GM04503 (cell line): ENCODE measurements around the gene RTF2.

Experiments used
- DNase-seq: peaks from one replicate; pipeline ENCODE4 v3.0.0-alpha.2; 2012; ENCODE audit warnings: low read depth

Gene RTF2, protein sequence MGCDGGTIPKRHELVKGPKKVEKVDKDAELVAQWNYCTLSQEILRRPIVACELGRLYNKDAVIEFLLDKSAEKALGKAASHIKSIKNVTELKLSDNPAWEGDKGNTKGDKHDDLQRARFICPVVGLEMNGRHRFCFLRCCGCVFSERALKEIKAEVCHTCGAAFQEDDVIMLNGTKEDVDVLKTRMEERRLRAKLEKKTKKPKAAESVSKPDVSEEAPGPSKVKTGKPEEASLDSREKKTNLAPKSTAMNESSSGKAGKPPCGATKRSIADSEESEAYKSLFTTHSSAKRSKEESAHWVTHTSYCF

DNA sequence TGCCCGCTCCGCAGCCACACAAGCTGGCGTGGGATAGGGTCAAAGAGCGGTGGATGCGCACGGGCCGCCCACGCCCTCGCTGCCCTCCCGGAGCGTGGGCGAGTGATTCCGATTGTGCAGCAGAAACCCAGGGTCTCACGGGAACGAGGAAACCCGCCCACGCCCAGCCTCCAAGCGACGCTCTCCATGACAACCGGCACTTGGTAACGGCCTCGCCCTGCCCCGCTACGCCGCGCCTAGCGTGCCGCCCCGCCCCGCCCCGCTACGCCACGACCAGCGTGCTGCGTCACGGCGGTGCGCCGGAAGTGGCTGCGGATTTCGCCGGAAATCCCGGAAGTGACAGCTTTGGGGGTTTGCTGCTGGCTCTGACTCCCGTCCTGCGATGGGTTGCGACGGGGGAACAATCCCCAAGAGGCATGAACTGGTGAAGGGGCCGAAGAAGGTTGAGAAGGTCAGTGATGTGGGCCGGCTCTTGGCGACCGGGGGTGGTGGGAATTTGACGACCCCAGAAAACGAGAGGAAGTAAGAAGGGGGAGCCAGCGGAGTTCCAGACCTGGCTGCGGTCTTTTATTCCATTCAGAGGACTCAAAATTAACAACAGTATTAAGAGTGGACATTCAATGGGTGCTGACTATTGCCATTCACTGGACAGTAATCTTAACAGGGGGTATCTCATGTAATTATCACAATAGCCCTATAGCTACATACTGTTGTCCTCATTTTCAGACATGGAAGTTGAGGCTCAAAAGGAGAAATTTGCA lies at the start of gene RTF2:
TSS of gene RTF2 (plus strand) at position 312 of the 761 bp plus-strand sequence. CDS start at position 383, 71 bp downstream.
- peak; percentile 80 for DNase-seq

DNA sequence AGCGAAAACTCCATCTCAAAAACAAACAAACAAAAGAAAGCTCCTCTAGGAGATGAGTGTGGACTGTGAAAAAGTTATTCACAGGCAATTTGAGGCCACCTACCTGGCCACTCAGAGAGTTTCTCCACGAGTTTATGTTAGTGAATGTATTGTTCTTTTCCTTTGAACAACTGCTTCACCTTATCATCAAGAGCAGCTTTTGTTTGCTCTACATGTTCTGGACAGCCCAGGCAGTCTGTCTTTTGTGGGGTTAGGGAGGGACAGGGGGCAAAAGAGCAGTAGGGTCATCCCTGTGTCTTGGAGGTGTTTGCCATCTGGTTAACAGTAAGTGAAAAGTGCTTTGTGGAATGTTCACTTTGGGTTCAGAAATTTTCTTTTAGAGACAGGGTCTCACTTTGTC lies 48.4 kb upstream of the RTF2 start:
- no peak for DNase-seq

DNA sequence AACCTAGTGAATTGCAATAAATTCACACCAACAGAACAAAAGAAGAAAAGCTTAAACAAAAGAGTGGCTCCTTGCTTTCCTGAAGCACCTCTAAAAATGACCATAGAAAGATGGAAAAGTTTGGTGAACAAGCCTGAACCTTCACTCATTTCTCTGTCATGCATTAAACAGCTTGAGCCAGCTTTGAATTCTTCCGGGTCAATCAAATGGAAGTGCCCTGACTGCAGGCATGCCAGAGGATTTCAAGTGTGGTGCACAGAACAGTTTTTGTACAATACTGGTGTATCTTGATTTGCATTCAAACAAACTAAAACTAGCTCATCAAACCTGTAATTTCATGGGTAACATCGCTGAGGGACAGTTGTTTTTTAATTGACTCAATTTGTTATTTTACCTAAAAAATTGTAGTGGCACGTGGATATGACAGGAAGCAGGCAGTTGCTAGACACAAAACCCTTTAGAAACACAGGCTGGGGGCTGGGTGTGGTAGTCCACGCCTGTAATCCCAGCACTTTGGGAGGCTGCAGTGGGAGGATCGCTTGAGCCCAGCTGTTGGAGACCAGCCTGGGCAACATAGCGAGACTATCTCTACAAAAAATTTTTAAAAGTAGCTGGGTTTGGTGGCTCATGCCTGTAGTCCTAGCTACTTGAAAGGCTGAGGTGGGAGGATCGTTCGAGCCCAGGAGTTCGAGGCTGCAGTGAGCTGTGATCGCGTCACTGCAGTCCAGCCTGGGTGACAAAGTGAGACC lies 47.3 kb upstream of the RTF2 start:
- no peak for DNase-seq

DNA sequence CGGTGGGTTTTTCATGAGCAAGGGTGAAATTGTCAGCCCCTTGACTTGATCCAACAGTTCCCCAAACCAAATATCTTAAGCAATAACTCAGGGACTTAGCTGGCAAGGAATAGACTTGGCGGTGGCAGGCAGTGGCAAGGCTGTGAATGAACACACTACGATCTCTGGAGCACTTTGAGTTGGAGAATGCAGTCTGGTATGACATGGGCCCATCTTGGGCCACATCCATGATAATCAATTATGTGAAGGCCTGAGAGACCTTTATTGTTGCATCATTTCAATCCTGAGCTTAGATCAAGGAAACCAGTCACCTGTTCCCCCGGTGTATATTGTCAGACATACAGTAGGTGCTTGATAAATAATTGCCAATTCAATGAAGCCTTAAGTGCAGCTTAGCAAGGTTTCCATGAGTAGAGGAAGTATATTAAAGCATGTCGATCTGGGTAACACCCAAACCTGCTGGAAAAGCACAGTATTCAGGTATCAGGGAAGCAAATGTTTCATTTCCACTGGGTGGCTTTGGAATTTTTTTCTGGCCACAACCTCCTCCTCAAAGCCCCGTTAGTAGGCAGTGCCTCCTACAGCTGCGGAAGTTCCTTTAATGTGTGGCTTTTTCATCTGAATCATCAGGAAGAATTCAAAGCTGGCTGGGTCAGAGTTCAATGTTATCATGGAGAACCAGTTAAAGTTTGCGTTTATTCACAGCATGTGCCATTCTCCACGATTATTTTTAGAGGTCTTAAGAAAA lies 46.2 kb upstream of the RTF2 start:
- DNase-seq: no peak

DNA sequence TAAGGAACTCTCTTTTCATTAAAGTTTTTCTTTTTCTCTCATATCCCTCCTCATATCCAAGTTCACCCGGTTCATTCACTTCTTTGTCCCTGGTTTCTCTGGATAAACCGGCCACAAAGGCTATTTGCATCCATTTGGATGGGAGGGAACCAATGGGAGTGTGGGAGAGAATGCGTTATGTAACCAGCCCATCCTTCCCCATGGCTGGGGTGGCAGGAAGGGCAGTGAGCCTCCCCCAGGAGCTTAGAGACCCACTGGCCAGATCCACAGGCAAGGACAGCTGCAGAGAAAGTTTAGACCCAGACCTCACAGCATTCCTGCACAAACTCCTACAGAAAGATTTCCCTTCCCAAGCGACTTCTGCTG lies 45.6 kb upstream of the RTF2 start:
- DNase-seq: no peak

DNA sequence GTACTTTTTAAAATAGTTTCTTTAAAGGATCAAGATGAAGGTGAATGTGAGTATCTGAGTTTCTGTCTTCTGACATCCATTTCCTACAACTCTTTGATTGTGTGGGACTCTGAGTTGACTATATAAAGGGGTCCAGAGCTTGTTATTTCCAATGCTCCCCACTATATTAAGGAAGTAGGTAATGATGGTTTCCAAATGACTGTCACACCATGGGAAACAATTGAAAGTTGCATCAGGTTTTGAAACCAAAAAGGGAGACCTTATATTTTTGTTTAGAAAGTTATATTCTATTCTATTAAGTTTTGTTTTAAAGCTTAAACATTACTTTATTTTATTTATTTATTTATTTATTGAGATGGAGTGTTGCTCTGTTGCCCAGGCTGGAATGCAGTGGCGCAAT lies 45.2 kb upstream of the RTF2 start:
- DNase-seq: no peak

DNA sequence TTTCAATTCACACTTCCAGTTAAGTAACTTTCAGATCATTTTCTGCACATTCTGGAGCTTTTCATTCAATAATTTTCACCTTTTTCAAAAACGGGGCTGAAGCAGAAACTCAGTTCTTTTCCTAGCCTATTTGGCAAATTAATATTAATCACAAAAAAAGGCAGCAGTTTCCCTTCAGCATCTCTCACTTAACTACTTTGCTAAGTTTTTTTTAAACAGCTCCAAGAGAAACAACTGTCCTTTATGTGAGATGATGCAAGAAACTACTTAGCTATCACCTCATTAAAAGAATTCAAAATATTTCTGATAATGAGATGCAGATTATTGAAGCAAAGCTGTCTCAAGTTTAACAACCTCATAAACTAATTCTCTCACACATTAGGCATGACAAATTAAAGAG lies 44.5 kb upstream of the RTF2 start:
- DNase-seq: no peak

DNA sequence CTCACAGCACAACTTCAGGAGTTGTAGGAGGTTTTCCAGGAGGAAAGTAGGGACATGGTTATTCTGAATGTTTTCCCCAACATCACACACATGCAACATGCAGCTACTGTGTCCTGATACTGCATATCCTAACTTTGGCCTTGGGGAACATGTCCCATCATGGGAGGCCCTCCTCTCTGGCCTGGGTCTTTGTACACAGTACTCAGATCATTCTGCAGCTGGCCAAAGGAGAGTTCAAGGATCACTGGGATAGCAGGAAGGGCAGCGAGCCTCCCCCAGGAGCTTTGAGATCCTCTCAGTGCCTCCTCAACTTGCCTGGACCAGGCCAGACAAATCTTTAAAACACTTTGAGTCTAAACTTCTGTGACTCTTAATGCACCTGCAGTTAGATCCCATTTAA lies 43.5 kb upstream of the RTF2 start:
- DNase-seq: no peak

DNA sequence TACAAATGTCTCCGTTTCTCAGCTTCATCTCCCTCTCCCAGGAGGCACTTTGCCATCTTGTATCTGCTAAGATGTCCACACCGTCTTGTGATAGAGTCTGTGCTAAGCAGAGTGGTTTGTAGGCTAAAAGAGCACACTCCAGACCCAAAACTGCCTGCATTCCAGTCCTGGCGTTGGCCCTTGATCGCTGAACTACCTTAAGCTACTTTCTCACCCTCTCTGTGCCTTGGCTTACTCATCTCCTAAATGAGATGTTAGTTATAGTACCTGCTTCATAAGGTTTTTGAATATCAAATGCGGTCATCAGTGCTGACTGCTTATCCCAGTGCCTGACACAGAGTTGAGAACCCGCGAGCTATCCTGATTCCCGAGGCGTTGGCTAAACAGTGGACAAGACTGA lies 42.4 kb upstream of the RTF2 start:
- no peak for DNase-seq

DNA sequence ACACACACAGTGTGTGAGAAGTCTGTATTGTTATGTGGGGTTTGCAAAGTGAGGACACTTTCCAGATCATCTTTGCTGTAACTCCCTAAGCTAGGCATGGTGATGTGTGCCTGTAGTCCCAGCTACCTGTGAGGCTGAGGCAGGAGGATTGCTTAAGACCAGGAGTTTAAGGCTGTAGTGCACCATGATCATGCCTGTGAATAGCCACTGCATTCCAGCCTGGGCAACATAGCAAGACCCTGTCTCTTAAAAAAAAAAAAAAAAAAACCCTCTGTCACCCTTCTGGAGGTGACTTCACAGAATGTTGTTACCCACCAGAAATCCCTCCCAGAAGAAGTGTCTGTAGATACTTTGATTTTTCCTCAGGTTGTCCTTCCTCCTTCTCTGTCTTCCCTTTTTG lies 41.5 kb upstream of the RTF2 start:
- DNase-seq: no peak

DNA sequence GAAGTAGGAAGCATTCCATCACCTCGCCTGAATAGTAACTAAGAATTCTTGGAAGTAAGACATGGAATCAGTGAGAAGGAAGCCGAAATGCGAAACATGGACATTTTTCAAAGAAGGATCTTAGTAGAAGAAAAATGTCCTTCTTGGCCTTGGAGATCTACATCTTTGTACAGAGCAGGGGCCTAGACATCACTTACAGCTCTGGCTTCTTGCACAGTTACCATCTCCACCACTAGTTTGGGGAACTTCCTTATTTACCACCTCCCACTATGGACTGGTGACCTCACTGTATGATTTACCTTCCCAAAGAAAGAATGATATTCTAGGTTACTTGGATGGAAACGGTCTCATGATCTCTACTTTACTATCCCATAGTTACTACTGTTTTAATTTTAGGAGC lies 40.6 kb upstream of the RTF2 start:
- DNase-seq: no peak

DNA sequence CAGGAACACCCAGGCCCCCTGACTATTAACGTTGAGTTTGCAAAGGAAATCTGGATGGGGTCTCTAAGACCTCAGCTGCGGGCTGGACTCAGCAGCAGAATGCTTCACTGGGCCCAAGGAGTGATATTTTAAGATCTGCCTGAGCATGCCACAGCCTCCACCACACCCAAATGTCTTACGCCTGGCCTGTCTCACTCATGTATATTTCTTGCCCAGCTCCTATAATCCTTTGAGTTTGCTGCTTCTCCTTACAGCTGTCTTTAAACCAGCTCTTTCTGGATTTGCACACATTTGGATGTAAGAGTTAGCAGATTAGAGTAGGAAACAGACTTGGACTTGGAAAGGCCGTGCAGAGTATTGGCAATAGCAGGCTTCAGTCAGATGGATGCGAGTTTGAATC lies 40.0 kb upstream of the RTF2 start:
- DNase-seq: no peak

DNA sequence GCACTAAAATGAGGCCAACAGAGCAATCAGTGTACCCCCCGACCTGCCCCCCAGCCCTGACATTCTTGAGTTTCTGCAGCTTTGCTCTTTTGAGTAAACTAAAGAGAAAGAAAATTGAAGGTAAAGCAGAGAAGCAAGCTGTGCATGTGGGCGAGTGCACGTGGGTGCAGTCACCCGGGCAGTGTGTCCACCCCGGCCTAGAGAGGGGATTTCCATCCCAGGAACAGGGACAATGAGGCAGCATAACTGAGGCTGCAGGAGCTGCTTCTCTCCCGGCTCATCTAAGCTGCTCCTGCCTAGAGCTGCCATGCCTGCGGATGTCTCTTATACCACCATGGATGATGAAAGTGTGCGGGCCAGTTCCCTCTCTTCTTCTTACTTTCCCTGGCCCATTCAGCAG lies 39.5 kb upstream of the RTF2 start:
- no peak for DNase-seq

DNA sequence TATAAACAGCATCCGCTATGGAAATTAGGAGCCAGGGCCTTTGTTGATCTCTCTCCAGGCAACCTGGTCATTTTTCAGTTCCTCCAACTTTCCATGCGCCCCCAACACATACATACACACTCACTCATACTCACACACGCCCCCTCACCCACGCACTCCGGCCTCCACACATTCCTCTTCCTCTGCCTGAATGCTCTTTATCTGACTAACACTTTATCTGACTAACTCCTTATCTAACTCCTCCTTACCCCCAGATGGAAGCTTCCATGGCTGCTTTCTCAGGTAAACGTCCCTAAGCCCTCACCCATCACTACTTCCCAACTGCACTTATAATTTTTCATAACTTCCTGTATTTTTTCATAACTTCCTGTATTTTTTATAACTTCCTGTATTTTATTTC lies 38.9 kb upstream of the RTF2 start:
- peak; percentile 59 for DNase-seq

DNA sequence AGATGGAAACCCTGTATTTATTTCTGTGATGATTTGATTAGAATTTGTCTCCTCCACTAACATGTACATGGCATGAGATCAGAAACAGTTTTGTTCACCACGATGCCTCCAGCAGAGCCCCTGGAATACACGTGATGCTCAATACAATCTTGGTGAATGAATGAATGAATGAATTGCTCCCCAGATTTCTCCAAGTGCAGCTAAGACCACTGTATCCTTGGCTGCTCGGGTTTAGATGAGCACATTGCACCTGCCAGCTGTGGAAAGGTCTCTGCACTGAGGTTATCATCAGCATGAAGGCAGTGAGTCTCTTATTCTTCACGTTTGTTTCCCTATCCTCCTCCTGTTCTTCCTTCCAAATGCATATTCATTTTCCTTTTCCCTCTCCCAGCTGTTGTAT lies 38.5 kb upstream of the RTF2 start:
- no peak for DNase-seq

DNA sequence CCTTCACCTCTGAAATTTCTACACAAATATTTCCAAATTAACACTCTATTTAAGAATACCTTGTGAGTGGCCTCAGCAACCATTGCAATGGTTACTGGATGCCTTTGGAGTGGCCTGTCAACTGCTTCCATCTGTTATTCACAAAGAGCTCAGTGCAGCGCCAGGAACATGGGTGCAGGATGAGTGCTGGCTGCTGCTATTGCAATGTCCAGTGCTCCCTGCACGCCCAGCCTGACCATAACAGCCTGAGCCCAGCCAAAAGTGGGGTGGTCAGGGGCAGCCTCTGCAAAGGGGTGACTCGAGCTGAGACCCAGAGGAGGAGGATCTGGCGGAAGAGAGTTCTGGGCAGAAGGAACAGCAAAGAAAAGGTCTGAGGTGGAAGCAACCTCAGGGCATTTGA lies 38.0 kb upstream of the RTF2 start:
- DNase-seq: no peak

DNA sequence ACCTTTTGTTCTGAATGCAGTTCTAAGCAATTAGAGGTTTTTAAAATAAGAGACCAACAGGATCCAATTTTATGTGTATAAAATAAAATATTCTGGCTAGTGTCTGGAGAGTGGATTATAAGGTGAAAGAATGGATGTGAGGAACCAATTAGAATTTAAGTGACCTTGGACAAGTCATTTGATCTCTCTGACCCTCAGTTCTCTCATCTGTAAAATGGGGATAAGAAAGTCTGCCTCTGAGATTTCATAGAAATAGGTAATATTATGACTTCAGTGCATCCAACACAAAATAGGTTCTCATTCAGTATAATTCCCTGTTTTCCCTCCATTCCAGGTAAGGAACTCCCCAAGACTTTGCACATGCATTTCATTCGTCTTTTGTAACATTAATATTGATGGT lies 37.5 kb upstream of the RTF2 start:
- no peak for DNase-seq

DNA sequence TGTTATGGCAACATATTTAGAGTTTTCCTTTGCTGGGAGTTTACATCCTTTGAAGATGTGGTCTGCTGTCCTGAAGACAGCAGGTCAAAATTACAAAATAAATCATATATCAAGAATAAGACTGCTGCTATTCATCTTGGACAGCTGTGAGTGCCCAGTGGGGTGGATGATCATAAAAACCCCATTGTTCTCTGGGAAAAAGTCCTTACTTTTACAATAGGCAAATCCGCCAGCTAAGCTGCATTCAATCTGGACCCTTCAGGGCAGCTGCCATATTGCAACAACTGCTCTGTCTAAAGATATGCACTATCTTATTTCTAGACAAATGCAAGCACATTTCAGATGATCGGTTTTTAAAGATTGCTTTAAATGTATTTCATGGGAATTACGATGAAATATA lies 37.0 kb upstream of the RTF2 start:
- no peak for DNase-seq

DNA sequence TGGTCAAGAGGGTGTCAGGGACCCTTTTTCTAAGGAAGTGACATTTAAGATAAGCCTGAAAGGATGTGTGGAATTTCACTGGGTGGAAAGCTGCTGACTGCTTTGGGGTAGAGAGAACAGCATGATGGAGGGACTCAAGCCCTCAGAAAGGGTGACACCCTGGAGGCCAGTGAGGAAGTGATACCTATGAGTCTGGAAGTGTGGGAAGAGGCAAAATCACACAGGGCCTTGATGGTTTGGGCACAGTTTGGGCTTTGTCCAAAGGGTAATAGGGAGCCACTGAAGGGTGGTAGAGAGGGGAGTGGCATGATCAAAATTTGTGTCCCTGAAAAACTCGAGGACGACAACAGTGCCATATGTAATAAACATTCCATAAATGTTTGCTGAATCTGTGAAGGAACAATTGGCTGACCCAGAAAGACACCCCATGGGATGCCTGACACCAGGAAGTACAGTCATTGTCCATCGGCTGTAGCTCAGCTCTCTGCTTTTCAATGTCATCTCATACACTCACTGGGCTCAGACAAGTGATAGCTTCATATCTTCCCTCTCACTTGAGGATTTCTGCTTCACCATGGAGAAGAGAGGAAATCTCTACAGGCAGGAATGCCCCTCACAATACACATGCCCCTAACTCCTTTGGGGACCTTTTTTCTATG lies 35.1 kb upstream of the RTF2 start:
- no peak for DNase-seq

DNA sequence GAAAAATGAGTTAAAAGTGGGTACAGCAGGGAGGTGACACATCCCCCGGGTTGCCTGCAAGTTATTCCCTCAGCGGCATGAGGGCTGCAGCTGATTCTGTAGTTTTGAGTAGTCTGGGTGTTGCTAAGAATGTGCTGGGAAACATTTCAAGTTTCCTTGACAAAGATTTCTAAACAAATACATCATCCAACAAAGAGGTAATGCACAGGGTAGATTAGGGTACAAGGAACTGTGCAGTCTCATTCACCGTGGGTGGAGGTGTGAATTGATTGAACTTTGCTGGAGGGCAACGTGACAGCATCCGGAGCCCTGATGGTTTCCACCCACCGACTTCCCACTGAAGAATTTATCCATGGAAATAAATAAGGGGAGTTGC lies 34.6 kb upstream of the RTF2 start:
- DNase-seq: peak; percentile 87

DNA sequence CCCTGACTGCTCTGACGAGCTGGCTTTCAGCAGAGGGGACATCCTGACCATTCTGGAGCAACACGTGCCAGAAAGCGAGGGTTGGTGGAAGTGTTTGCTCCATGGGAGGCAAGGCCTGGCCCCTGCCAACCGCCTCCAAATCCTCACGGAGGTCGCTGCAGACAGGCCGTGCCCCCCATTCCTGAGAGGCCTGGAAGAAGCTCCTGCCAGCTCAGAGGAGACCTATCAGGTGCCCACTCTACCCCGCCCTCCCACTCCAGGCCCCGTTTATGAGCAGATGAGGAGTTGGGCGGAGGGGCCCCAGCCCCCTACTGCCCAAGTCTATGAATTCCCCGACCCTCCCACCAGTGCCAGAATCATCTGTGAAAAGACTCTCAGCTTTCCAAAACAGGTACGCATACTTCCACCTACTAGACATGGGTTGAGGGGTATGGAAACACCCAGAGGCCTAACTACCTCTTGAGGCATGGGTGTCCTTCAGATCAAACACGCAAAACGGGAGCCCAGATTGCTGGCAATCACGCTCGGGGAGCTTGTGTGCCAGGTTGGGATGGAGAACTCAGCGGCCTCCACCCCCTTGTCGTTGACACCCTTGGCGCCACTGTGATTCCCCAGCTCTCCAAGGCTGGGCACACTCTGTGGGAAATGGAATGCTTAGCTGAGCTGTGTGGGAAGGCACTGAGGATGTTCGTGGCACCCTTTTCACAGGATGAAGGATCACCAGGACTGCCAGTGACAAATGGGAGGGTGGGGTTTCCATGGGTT lies 31.0 kb upstream of the RTF2 start:
- DNase-seq: no peak
